Small intestine (tissue), 7 donors: ENCODE results near the gene POLE3. TPM values are rescaled to one million over a fixed set of nuclear protein-coding genes. Genes with fewer than 3 reads are reported as not detected.
"Not testable (repeated sequence)": the region's sequence is repeated elsewhere in the genome, so short reads cannot be mapped to it uniquely, and the experiment has no call there.

Experiments
- DNase-seq, 2 donors: peaks; one replicate each; pipeline versions ENCODE4 v3.0.0 to v3.0.0-alpha.2; 2013
- FAIRE-seq: peaks from 2 replicates; lab custom pipeline; 2012; peaks lifted over from hg19 to GRCh38; lab: Jason Lieb, UNC
- H3K27ac ChIP-seq, 3 donors: one replicate each; pipeline ENCODE4 v1.5.1; 2013; ENCODE audit warnings: low read length in 2 of 3, mild to moderate bottlenecking in 2 of 3, control low read depth in 1 of 3, inconsistent platforms in 1 of 3, low read depth in 1 of 3, moderate library complexity in 1 of 3
- H3K27me3 ChIP-seq, 3 donors: one replicate each; pipeline ENCODE4 v1.6.1; 2013; ENCODE audit warnings: low read length in 3 of 3, inconsistent platforms in 1 of 3; ENCODE audit not compliant: control insufficient read depth in 3 of 3, insufficient read depth in 3 of 3
- H3K36me3 ChIP-seq, 3 donors: one replicate each; pipeline ENCODE4 v1.6.1; 2013; ENCODE audit warnings: low read length in 3 of 3, inconsistent platforms in 1 of 3, low read depth in 1 of 3, mild to moderate bottlenecking in 1 of 3, moderate library complexity in 1 of 3; ENCODE audit not compliant: control insufficient read depth in 3 of 3, insufficient read depth in 2 of 3
- H3K4me1 ChIP-seq, 3 donors: one replicate each; pipeline ENCODE4 v1.6.1; 2013; ENCODE audit warnings: low read length in 2 of 3, inconsistent platforms in 1 of 3, low read depth in 1 of 3, mild to moderate bottlenecking in 1 of 3, moderate library complexity in 1 of 3; ENCODE audit not compliant: control insufficient read depth in 3 of 3, insufficient read depth in 2 of 3
- H3K4me3 ChIP-seq, 3 donors: one replicate each; pipeline ENCODE4 v1.5.1; 2013; ENCODE audit warnings: low read length in 3 of 3, control low read depth in 1 of 3, inconsistent platforms in 1 of 3, low read depth in 1 of 3, mild to moderate bottlenecking in 1 of 3, moderate library complexity in 1 of 3
- H3K9me3 ChIP-seq, 2 donors: one replicate each; pipeline ENCODE4 v1.6.1; 2013; ENCODE audit warnings: low read depth in 1 of 2, low read length in 1 of 2; ENCODE audit not compliant: control insufficient read depth in 2 of 2, insufficient read depth in 1 of 2
- WGBS, 3 donors: extraction: QIAGEN DNeasy Blood & Tissue Kit; methylation state at CpG; one replicate each; pipeline ENCODE4 v1.1.7; 2013; 5-methylcytosine and 5-hydroxymethylcytosine counted together
- polyA plus RNA-seq, 4 donors: library from polyadenylated mRNA; stranded (reverse) in 3 of 4; unstranded in 1 of 4; fragments of 200-250 nt in 3 of 4; fragments of 120-200 nt in 1 of 4; gene quantifications; one replicate each; pipeline versions ENCODE4 v1.2.1 to v1.2.3, GENCODE V29; 2013
- donor health status: healthy with polysubstance abuse.
- donor health status: control.
- donor health status: control.
- donor health status: Bipolar disorder and iron deficiency.
- donor health status: healthy.

The POLE3 gene
- polyA plus RNA-seq, 4 donors: 15.7 to 50.2 (median 31.6) TPM

GRCh38 chr9:113417370-113417769 lies 6.9 kb upstream of the POLE3 start:
- Histone ChIP-seq H3K36me3 (no peaks in the 10 kb centered on the region), H3K27me3 (no peaks in the 10 kb centered on the region), H3K9me3 (no peaks in the 10 kb centered on the region), H3K4me1 (no peaks in the 10 kb centered on the region), H3K27ac (no peak overlapping the region), H3K4me3 (no peak overlapping the region)
- FAIRE-seq (no peak), DNase-seq (no peak)
- 76 to 85% (median 84%) methylated on average over 4 of the region's 4 CpGs for WGBS, 3 donors

DNA sequence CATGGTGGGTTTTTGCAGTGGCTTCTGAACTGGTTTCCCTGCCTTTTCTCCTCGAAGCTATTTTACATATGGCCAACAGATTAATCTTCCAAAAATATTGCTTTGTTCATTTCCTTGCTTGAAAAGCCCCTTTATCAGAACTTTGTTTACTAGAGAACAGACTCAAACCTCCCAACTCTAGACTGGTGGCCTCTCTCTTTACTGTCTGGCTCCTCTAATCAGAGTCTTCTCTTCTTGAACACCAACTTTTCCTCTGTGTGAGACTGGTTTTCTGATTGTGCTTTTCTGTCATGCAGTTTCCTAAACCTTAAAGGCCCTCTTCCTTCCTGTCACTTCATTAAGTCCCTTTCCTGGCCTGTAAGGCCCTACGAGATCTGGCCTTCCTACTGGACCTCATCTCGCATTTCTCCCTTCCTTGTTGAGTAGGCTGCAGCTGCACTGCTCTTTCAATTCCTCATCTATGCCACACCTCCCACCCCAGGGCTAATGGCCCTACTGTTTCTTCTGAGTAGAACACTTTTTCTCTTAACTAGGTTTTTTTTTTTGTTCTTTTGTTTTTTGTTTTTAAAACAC lies 5.8 kb upstream of the POLE3 start:
- FAIRE-seq: no peak

DNA sequence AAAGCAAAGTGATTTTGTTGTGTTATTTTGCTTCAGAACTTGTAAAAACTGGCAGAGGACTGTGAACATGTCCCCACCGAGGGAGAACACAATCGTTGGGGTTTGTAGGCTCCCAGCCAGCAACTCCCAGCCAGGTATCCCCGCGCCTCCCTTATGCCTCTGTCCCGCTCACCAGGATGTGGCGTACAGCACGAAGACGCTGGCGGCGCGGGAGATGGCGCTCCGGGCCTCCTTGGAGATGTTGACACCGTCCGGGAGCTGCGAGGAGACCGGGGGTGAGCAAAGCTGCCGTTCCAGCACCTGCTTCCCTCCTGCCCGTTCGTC lies 630 bp downstream of the POLE3 start:
- Histone ChIP-seq H3K36me3 (peaks cover 0 to 14% (median 4%) of the 10 kb centered on the region in 3 donors), H3K4me1 (peaks cover 0 to 6% (median 0%) of the 10 kb centered on the region in 3 donors), H3K27me3 (no peaks in the 10 kb centered on the region), H3K4me3 (peak overlapping the region; percentile 70 to 83 (median 73)), H3K9me3 (no peaks in the 10 kb centered on the region), H3K27ac (peak overlapping the region; percentile 43 to 99 (median 96))
- 0% methylated on average over 20 of the region's 20 CpGs for WGBS, 3 donors
- no peak for DNase-seq
- no peak for FAIRE-seq

More for the DNA sequence above, 5.8 kb upstream of the POLE3 start:
- 51 to 74% (median 66%) methylated on average over 3 of the region's 3 CpGs for WGBS, 3 donors
- Histone ChIP-seq H3K27me3 (no peaks in the 10 kb centered on the region), H3K4me1 (no peaks in the 10 kb centered on the region), H3K9me3 (no peaks in the 10 kb centered on the region), H3K27ac (peak overlapping the region in 2 of 3 donors; percentile 35 to 65), H3K4me3 (no peak overlapping the region), H3K36me3 (no peaks in the 10 kb centered on the region)
- DNase-seq: no peak

GRCh38 chr9:113409481-113409880 lies 994 bp downstream of the POLE3 start:
- Histone ChIP-seq H3K27ac (peak overlapping the region in 2 of 3 donors; percentile 96 to 99), H3K36me3 (peaks cover 0 to 14% (median 4%) of the 10 kb centered on the region in 3 donors), H3K27me3 (no peaks in the 10 kb centered on the region), H3K4me3 (peak overlapping the region; percentile 70 to 83 (median 73)), H3K9me3 (no peaks in the 10 kb centered on the region), H3K4me1 (peaks cover 0 to 6% (median 0%) of the 10 kb centered on the region in 3 donors)
- 22 to 38% (median 22%) methylated on average over 10 of the region's 10 CpGs for WGBS, 3 donors
- FAIRE-seq (no peak), DNase-seq (no peak)

DNA sequence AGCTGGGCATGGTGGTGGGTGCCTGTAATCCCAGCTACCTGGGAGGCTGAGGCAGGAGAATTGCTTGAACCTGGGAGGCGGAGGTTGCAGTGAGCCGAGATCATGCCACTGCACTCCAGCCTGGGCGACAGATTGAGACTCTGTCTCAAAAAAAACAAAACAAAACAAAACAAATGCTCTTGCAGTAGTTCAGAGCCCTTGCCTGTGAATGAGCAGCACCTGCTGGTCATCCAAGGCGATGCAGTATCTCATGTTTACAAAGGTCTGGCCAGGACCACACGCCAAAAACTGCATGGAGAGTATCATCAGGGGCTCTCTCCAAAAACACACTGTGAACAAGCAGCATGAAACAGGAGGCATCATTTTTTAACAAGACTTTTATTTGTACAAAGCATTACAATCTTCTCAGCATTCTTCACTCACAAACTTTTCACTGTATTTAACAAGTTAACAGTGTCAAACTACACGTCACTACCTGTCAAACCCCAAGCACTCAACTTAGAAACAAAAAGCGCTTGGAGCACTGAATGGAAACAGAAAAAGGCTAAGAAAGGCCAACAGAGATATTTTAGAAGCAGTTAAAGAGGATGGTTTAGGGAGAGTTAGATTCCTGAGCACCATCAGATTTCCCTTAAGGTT lies 3.5 kb downstream of the POLE3 start:
- H3K9me3 ChIP-seq, H3K4me1 ChIP-seq, FAIRE-seq, H3K27me3 ChIP-seq, H3K4me3 ChIP-seq: not testable (repeated sequence)
- WGBS, 3 donors: 28 to 33% (median 30%) methylated on average over 7 of the region's 7 CpGs
- peak; percentile 72 to 75 for DNase-seq
- Histone ChIP-seq H3K27ac (peak overlapping the region in 1 of 3 donors; percentile 20), H3K36me3 (peaks cover 0 to 14% (median 4%) of the 10 kb centered on the region in 3 donors)

GRCh38 chr9:113406353-113406752 lies 4.1 kb downstream of the POLE3 start:
- DNase-seq, H3K9me3 ChIP-seq, FAIRE-seq, H3K4me3 ChIP-seq, H3K27ac ChIP-seq, H3K27me3 ChIP-seq: not testable (repeated sequence)
- WGBS, 3 donors: 82 to 91% (median 84%) methylated on average over 9 of the region's 9 CpGs
- H3K4me1 ChIP-seq: peaks cover 0 to 13% (median 4%) of the 10 kb centered on the region in 3 donors
- peaks cover 0 to 14% (median 4%) of the 10 kb centered on the region in 3 donors for H3K36me3 ChIP-seq

DNA sequence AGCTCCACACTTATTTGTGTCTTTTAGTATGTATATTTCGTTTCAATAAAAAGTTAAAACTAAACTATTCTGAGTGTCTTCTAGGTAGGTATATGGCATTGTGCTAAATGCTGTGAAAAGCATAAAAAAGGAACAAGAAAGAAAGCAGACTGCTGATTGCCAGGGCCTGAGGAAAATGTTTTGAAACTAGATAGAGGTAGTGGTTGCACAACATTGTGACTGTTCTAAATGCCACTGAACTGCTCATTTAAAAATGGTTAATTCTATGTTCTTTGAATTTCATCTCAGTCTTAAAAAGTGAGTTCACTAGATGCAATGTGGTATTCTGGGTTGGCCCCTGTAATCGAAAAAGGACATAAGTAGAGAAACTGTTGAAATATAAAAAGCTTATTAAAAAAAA lies 6.8 kb downstream of the POLE3 start:
- whole genome bisulfite sequencing, 3 donors: 65 to 76% (median 66%) methylated on average over 2 of the region's 2 CpGs
- Histone ChIP-seq H3K27me3 (no peaks in the 10 kb centered on the region), H3K9me3 (no peaks in the 10 kb centered on the region), H3K4me1 (peaks cover 4 to 16% (median 5%) of the 10 kb centered on the region in 3 donors), H3K36me3 (peaks cover 0 to 16% (median 4%) of the 10 kb centered on the region in 3 donors), H3K27ac (no peak overlapping the region), H3K4me3 (no peak overlapping the region)
- FAIRE-seq (no peak), DNase-seq (no peak)

DNA sequence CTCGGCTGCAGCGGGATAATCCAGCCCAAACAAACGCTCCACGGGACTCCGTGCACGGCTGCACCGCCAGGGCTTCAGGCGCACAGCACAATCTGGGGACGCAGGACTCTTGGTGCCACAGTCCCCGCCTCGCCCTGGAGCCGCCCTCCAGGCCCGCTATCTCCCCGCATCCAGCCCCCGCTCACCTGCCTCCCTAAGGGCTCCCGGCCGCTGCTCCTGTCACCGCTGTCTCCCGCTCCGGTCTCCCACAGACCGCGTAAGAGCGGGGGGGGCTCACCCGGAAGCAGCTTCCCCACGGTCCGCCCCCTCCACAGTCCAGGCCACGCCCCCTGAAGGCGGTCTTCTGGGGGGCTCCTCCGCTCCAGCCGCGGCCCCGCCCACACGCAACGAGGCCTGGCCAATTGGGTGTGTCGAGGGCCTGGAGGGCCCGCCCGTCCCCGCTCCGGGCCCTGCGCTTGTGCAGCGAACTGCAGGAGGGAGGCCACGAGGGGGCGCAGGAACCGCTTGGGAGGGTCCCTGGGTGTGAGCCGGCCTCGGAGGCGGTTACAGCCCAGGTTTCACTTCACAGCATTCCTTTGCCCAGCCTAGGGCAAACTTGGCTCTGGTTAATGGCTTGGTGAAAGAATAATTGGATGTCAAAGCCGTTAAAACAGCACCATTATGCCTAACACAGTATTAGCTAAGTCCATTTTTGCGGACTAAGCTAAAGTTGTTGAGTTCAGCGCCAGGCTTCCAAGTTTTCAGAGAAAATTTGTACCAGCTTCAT lies 9.3 kb downstream of the POLE3 start, which contains the start of gene ALAD:
Gene ALAD, minus strand, starts transcription at position 258 of the 766 bp plus-strand sequence. CDS start 7,725 bp downstream, outside the sequence.
- DNase-seq: peak; percentile 99 to 100
- Histone ChIP-seq H3K4me3 (peak within 1 kb of the TSS; percentile 63 to 97 (median 79)), H3K4me1 (peaks cover 7 to 38% (median 11%) of the 10 kb centered on the region in 3 donors), H3K36me3 (peaks cover 0 to 16% (median 0%) of the 10 kb centered on the region in 3 donors), H3K9me3 (no peaks in the 10 kb centered on the region), H3K27ac (peak within 1 kb of the TSS; percentile 62 to 91 (median 74)), H3K27me3 (no peaks in the 10 kb centered on the region)
- WGBS, 3 donors: 2% methylated on average over 40 to 50 of the region's 50 CpGs
- FAIRE-seq: no peak
